Gastroesophageal sphincter (tissue), 4 donors: ENCODE results near the gene DYNC2H1. TPM values are rescaled to one million over a fixed set of nuclear protein-coding genes. Genes with fewer than 3 reads are reported as not detected.
A peak's percentile ranks its signal among the peaks of the same experiment; 100 is the strongest.

Source experiments
- ATAC-seq: fragments of 150-250 bp; one replicate; pipeline ENCODE4 v1.9.1; 2016; ENCODE audit warnings: mild to moderate bottlenecking, moderate library complexity
- H3K27ac ChIP-seq, 4 donors: fragments of 200-600 bp; sonication (generic) in 3 of 4; 1 replicate in 3 of 4; 2 replicates in 1 of 4; pipeline ENCODE4 v1.5.1; 2016 to 2019
- H3K27me3 ChIP-seq: fragments of 200-600 bp; sonication (generic); one replicate; pipeline ENCODE4 v1.5.1; 2019
- H3K36me3 ChIP-seq, 2 donors: fragments of 200-600 bp; sonication (generic); one replicate each; pipeline ENCODE4 v1.5.1; 2019; ENCODE audit warnings: control low read depth in 1 of 2
- H3K4me1 ChIP-seq, 3 donors: fragments of 200-600 bp; sonication (generic); 1 replicate in 2 of 3; 2 replicates in 1 of 3; pipeline ENCODE4 v1.5.1; 2016 to 2019; ENCODE audit warnings: control low read depth in 2 of 3
- H3K4me3 ChIP-seq, 2 donors: fragments of 200-600 bp; sonication (generic); one replicate each; pipeline ENCODE4 v1.5.1; 2019; ENCODE audit warnings: mild to moderate bottlenecking in 1 of 2, moderate library complexity in 1 of 2
- H3K9me3 ChIP-seq, 3 donors: fragments of 200-600 bp; sonication (generic); one replicate each; pipeline ENCODE4 v1.5.1; 2017 to 2019; ENCODE audit warnings: control low read depth in 2 of 3
- CTCF ChIP-seq, 4 experiments: fragments of 200-600 bp in 2 of 4; fragments of 450-650 bp in 2 of 4; sonication (generic) in 1 of 4; IDR thresholded peaks; one replicate each; pipeline ENCODE4 v1.5.1; 2017 to 2019; ENCODE audit warnings: antibody characterized with exemption in 4 of 4, mild to moderate bottlenecking in 2 of 4, moderate library complexity in 2 of 4
- EP300 ChIP-seq: sonication (generic); formaldehyde crosslinking; IDR thresholded peaks from one replicate; pipeline ENCODE4 v1.6.1; 2017; ENCODE audit warnings: antibody characterized with exemption, mild to moderate bottlenecking
- POLR2A ChIP-seq, 2 donors: fragments of 450-650 bp; IDR thresholded peaks; one replicate each; pipeline ENCODE4 v1.6.1; 2017; ENCODE audit warnings: antibody characterized with exemption in 2 of 2, mild to moderate bottlenecking in 2 of 2, moderate library complexity in 1 of 2
- POLR2AphosphoS5 ChIP-seq: sonication (generic); formaldehyde crosslinking; IDR thresholded peaks from one replicate; pipeline ENCODE4 v1.6.1; 2017; ENCODE audit warnings: antibody characterized with exemption
- WGBS, 2 donors: methylation state at CpG; one replicate each; pipeline ENCODE4 v1.1.5; 2018; ENCODE audit warnings: low coverage in 1 of 2; 5-methylcytosine and 5-hydroxymethylcytosine counted together
- total RNA-seq, 4 donors: library from RNA; depleted of rRNA; stranded (reverse); fragments of >200 nt; gene quantifications; one replicate each; pipeline ENCODE4 v1.1.0, GENCODE V29; 2016

DYNC2H1 gene
- total RNA-seq, 4 donors from 2014 or later, result 11.5 to 26.7 (median 18.1) TPM

- ATAC-seq, result no peak
- Histone ChIP-seq H3K27me3 (no peaks in the 10 kb centered on the region), H3K27ac (no peak overlapping the region), H3K4me3 (no peak overlapping the region), H3K4me1 (peaks cover 0 to 27% (median 4%) of the 10 kb centered on the region in 3 donors), H3K9me3 (no peaks in the 10 kb centered on the region), H3K36me3 (peaks cover 0 to 29% of the 10 kb centered on the region in 2 donors)
- TF ChIP-seq CTCF (IDR thresholded peaks at IDR 0.05) (no peak), EP300 (no peak), POLR2AphosphoS5 (no peak), POLR2A (IDR thresholded peaks at IDR 0.05) (no peak)
Measured at GRCh38 chr11:103086461-103086860, 22.8 kb upstream of the DYNC2H1 start.

GRCh38 chr11:103091064-103091800 is 18.0 kb upstream of the DYNC2H1 start:
- H3K27ac ChIP-seq, result peak overlapping the region; percentile 65 to 90 (median 88)
- TF ChIP-seq POLR2AphosphoS5 (no peak), POLR2A (IDR thresholded peaks at IDR 0.05) (no peak), CTCF (IDR thresholded peaks at IDR 0.05) (no peak), EP300 (no peak)
- WGBS, 2 donors, result 0 to 3% methylated on average over 2 to 5 of the region's 26 CpGs

GRCh38 chr11:103091801-103092524 is 17.3 kb upstream of the DYNC2H1 start, which contains the start of gene DCUN1D5:
TSS of gene DCUN1D5 (minus strand) at chr11:103092160. CDS start at chr11:103091872, 288 bp downstream.
- TF ChIP-seq POLR2AphosphoS5, result peak; percentile 81
- TF ChIP-seq CTCF (IDR thresholded peaks at IDR 0.05), result no peak
- TF ChIP-seq POLR2A (IDR thresholded peaks at IDR 0.05), result peak; percentile 51 to 59
- no peak for TF ChIP-seq EP300
- WGBS, 2 donors, result 0% methylated on average over 5 of the region's 54 CpGs
- peak; percentile 99 for ATAC-seq
- Histone ChIP-seq H3K4me1 (peaks cover 0 to 32% (median 4%) of the 10 kb centered on the region in 3 donors), H3K4me3 (peak within 1 kb of the TSS; percentile 83 to 94), H3K27ac (peak within 1 kb of the TSS; percentile 65 to 90 (median 88)), H3K36me3 (peaks cover 0 to 7% of the 10 kb centered on the region in 2 donors), H3K27me3 (peaks cover 18% of the 10 kb centered on the region), H3K9me3 (no peaks in the 10 kb centered on the region)

More at GRCh38 chr11:103091064-103091800, 18.0 kb upstream of the DYNC2H1 start:
- Histone ChIP-seq H3K36me3 (peaks cover 0 to 9% of the 10 kb centered on the region in 2 donors), H3K27me3 (peaks cover 10% of the 10 kb centered on the region), H3K9me3 (no peaks in the 10 kb centered on the region), H3K4me1 (peaks cover 0 to 32% (median 4%) of the 10 kb centered on the region in 3 donors), H3K4me3 (peak overlapping the region; percentile 83 to 94)
- peak; percentile 23 for ATAC-seq

- ATAC-seq, result no peak
- Histone ChIP-seq H3K9me3 (no peaks in the 10 kb centered on the region), H3K4me3 (no peak overlapping the region), H3K27ac (no peak overlapping the region), H3K36me3 (no peaks in the 10 kb centered on the region), H3K4me1 (peaks cover 0 to 4% (median 0%) of the 10 kb centered on the region in 3 donors), H3K27me3 (peaks cover 40% of the 10 kb centered on the region)
- TF ChIP-seq EP300, result no peak
- no peak for TF ChIP-seq POLR2AphosphoS5
- no peak for TF ChIP-seq POLR2A (IDR thresholded peaks at IDR 0.05)
- no peak for TF ChIP-seq CTCF (IDR thresholded peaks at IDR 0.05)
Measured at GRCh38 chr11:103097279-103097678, 11.9 kb upstream of the DYNC2H1 start.
